ENCODE data around the gene SLC2A14.
"Not testable (repeated sequence)": the region's sequence is repeated elsewhere in the genome, so short reads cannot be mapped to it uniquely, and the experiment has no call there.

SLC2A14 gene

GRCh38 chr12:7833831-7834230 is 38.9 kb downstream of the SLC2A14 start:
- no peak for DNase-seq (ENCODE audit: low read depth in 2 of 2)

DNA sequence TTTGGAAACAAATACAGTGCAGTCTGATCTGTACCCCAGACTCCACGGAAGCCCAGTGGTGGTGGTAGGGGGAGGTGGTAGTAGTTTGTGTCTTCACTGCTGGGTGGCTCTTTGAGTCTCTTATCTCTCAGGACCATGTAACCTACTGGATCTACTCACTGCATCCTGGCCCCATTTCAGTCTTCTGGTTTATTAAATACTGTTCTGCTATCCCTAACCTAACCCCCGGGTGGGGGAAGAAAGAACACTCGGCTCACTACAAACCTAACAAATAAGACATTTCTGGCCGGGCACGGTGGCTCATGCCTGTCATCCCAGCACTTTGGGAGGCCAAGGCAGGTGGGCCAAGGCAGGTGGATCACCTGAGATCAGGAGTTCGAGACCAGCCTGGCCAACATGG is 39.5 kb downstream of the SLC2A14 start:
- not testable (repeated sequence) for DNase-seq (ENCODE audit: low read depth in 2 of 2)

- no peak for DNase-seq (ENCODE audit: low read depth in 2 of 2)
These were observed 40.5 kb downstream of the SLC2A14 start for GRCh38 chr12:7832059-7832696.

DNA sequence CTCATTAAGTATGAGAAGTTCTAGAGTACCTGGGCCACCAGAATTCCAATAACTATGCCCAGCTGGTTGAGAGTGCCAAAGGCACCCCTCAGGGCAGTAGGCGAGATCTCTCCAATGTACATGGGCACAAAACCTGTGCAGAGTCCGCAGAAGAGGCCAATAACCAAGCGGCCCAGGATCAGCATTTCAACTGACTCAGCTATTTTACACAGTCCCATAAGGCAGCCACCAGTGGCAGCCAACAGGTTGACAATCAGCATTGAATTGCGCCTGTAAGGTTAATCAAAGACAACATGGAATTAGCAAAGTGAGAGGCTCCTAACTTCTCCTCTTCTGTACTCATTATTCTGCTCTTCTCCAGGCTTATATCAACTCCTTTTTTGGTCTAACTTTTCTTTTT is 43.0 kb downstream of the SLC2A14 start:
- not testable (repeated sequence) for DNase-seq (ENCODE audit: low read depth in 2 of 2)

DNA sequence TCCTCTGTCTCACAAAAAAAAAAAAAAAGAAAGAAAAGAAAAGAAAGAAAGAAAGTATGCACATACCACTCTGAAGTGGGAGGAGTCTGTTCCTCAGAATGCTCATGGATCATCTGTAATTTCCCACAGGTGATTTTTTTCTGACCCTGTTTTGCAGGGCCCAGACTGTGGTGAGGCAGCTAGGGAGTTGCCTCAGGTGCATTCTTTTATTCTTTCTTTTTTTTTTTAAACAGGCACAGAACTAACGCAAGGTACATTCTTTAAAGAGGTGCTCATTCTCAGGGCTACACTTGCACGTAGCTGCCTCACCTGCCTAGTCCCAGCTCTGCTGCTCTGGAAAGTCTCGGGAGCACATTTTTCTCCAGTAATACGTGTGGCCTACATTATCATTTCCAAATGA is 47.0 kb downstream of the SLC2A14 start:
- DNase-seq (ENCODE audit: low read depth in 2 of 2): not testable (repeated sequence)

GRCh38 chr12:7806863-7807487 is 65.7 kb downstream of the SLC2A14 start:
- peak; percentile 60 to 63 for DNase-seq (ENCODE audit: low read depth in 2 of 2)

- DNase-seq (ENCODE audit: low read depth in 2 of 2): not testable (repeated sequence)
These were observed 66.4 kb downstream of the SLC2A14 start for GRCh38 chr12:7806319-7806718.

DNA sequence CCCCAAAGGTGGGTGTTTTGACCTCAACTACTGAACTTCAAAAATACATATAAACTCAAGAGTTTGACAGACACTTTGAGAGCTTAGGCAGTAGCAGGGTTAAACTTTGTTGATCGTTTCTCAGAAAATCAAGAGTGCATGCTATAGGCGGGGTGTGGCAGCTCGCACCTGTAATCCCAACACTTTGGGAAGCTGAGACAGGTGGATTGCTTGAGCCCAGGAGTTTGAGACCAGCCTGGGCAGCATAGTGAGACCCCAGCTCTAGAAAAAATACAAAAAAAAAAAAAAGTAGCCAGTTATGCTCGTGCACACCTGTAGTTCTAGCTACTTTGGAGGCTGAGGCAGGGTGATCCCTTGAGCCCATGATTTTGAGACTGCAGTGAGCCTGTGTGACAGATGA is 71.3 kb downstream of the SLC2A14 start:
- no peak for DNase-seq (ENCODE audit: low read depth in 2 of 2)

- DNase-seq (ENCODE audit: low read depth in 2 of 2): not testable (repeated sequence)
These were observed 73.9 kb downstream of the SLC2A14 start for GRCh38 chr12:7798750-7799308.

DNA sequence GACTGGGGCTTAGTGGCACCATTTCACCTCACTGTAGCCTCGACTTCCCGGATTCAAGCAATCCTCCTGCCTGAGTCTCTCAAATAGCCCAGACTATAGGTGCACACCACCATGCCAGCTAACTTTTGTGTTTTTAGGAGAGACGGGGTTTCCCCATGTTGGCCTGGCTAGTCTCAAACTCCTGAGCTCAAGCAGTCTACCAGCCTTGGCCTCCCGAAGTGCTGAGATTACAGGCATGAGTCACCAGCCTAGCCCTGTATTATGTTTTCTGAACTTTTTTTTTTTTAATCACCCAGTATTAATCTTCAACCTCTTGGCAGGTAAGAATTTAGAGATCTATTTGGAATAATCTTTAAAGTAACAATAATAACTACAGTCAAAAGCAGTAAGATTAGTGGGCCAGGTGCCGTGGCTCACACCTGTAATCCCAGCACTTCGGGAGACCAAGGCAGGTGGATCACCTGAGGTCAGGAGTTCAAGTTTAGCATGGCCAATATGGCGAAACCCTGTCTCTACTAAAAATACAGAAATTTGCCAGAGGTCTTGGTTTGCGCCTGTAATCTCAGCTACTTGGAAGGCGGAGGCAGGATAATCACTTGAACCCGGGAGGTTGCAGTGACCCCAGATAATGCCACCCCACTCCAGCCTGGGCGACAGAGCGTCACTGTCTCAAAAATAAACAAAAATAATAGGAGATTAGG is 74.9 kb downstream of the SLC2A14 start:
- no peak for DNase-seq (ENCODE audit: low read depth in 2 of 2)

GRCh38 chr12:7797269-7797668 is 75.4 kb downstream of the SLC2A14 start:
- DNase-seq (ENCODE audit: low read depth in 2 of 2): not testable (repeated sequence)

GRCh38 chr12:7793211-7793610 is 79.5 kb downstream of the SLC2A14 start:
- no peak for DNase-seq (ENCODE audit: low read depth in 2 of 2)

- DNase-seq (ENCODE audit: low read depth in 2 of 2): not testable (repeated sequence)
These were observed 83.7 kb downstream of the SLC2A14 start, which contains the start of gene NANOG for GRCh38 chr12:7788884-7789528. NANOG (plus strand) TSS chr12:7789402; CDS start chr12:7789615, 213 bp downstream.

DNA sequence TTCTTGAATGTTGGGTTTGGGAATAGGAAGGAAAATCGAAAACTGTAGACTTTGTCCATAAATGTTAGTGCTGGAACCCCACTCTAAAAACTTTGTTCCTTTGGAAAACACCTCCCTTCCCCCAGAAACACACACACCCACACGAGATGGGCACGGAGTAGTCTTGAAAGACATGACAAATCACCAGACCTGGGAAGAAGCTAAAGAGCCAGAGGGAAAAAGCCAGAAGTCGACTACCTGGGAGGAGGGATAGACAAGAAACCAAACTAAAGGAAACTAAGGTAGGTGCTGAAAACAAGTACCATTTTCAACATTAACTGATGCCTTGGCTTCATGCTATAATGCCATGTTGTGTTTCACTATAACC is 84.4 kb downstream of the SLC2A14 start:
- no peak for DNase-seq (ENCODE audit: low read depth in 2 of 2)

DNA sequence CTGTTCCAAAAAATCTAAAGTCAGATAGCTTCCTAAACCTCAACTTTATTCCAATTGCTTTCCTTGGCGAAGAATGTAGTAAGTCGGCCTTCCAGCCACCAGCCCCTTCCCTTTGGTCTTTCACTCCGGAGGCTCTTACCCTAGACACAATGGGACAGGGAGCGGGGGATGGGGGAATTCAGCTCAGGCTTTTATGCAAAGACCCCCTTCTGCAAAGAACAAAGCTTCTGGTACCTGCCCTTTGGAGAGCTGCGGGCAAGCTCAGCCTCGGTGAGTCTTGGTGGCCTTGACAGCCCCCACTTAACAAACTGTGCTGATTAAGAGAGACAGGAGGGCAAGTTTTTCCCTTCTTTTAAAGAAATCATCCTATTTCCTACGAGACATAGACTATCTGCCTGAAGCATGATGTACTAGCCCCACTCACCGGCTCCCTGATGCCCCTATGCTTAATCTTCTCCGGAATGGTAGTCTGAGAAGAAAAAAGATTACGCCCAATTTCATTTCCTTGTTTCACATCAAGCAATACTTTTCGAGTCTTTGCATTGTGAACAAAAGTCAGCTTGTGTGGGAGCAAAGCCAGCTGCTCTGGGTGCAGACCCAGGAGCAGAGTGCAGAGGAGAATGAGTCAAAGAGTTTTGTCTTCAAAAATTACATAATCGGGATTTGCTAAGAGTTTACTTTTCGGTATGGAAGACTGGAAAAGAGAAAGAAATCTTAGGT is 85.0 kb downstream of the SLC2A14 start:
- DNase-seq (ENCODE audit: low read depth in 2 of 2): no peak

DNA sequence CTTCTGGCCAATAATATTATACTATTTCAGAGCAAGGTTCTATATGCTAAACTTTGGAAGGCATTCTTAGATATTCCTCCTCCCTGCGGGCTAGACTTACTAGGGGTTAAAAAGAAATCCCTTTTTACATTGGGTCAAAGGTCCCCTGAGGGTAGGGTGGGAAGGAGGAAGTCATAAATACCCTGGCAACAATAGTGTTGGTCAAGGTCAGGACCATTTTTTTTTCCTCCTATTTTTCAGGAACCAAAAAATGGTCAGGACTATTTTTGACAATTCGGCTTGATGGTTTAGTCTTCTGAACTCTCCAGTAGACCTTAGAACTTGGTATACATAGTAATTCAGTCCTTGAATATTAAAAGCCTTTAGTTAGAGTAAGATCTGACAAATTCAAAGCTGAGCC is 88.0 kb downstream of the SLC2A14 start:
- DNase-seq (ENCODE audit: low read depth in 2 of 2): no peak

DNA sequence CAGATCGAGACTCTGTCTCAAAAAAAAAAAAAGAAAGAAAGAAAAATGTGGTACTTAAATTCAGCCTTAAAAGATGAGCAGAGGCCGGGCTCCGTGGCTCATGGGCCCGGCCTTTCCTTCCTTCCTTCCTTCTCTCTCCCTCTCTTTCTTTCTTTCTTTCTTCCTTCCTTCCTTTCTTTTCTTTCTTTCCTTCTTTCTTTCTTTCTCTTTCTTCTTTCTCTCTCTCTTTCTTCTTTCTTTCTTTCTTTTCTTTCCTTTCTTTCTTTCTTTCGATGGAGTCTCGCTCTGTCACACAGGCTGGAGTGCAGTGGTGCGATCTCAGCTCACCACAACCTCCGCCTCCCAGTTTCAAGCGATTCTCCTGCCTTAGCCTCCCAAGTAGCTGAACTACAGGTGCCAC is 89.3 kb downstream of the SLC2A14 start:
- not testable (repeated sequence) for DNase-seq (ENCODE audit: low read depth in 2 of 2)

DNA sequence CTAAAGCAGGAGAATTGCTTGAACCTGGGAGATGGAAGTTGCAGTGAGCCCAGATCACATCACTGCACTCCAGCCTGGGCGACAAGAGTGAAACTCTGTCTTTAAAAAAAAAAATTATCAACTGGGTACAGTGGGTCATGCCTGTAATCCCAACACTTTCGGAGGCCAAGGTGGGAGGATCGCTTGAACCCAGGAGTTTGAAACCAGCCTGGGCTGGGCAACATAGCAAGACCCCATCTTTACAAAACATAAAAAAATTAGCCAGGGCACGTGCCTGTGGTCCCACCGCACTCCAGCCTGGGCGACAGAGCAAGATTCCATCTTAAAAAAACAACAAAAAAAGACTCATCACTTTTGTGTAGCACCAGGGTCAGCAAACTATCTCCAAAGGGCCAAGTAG is 90.7 kb downstream of the SLC2A14 start:
- no peak for DNase-seq (ENCODE audit: low read depth in 2 of 2)

DNA sequence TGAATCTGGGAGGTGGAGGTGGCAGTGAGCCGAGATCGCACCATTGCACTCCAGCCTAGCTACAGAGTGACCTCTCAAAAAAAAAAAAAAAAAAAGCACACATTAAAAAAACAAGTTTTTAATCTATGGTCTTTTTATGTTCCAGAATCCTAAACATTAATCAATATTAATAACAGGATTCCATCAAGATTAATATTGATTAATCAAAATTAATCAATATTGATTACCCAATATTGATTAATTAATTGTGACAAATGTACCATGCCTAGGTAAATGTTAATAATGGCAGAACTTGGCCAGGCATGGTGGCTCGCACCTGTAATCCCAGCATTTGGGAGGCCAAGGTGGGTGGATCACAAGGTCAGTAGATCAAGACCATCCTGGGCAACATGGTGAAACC is 91.4 kb downstream of the SLC2A14 start:
- DNase-seq (ENCODE audit: low read depth in 2 of 2): no peak

- no peak for DNase-seq (ENCODE audit: low read depth in 2 of 2)
These were observed 102.7 kb downstream of the SLC2A14 start for GRCh38 chr12:7769999-7770398.
